B cell (primary cell): ENCODE data around the gene APOLD1. TPM values are rescaled to one million over a fixed set of nuclear protein-coding genes. Genes with fewer than 3 reads are reported as not detected.

Experiments used
- ATAC-seq: fragments of 200-7000 bp; cut with Tn5 transposase; one replicate; pipeline ENCODE4 v1.10.0; 2021; ENCODE audit warnings: low read depth, mild to moderate bottlenecking, moderate number of reproducible peaks, moderate library complexity
- CTCF ChIA-PET: fragments of 350-600 bp; sonication (Branson Sonifier 250); formaldehyde crosslinking; loops from one replicate; lab custom pipeline; 2021; ENCODE audit warnings: antibody characterized with exemption, inconsistent platforms; lab: Charles Lee
- POLR2A ChIA-PET: fragments of 350-600 bp; sonication (Branson Sonifier 250); formaldehyde crosslinking; loops from one replicate; lab custom pipeline; 2021; ENCODE audit warnings: antibody characterized with exemption; lab: Charles Lee
- DNase-seq: peaks from one replicate; pipeline ENCODE4 v3.0.0; 2013
- H2AFZ ChIP-seq: 2 replicates; pipeline ENCODE4 v1.6.1; 2012; ENCODE audit warnings: mild to moderate bottlenecking, low read depth, low read length; ENCODE audit not compliant: insufficient read depth, poor library complexity, severe bottlenecking
- H3K27ac ChIP-seq, 2 donors: 1 replicate in 1 of 2; 2 replicates in 1 of 2; pipeline ENCODE4 v1.5.1; 2012 to 2013; ENCODE audit warnings: low read length in 2 of 2, mild to moderate bottlenecking in 2 of 2, moderate library complexity in 1 of 2
- H3K27me3 ChIP-seq, 4 experiments: fragments of 200-600 bp in 1 of 4; sonication (generic) in 1 of 4; replicated peaks in 1 of 4; 1 replicate in 2 of 4; 2 replicates in 2 of 4; pipeline versions ENCODE4 v1.6.1 to v1.7.0; 2013 to 2016; ENCODE audit warnings: low read length in 3 of 4, mild to moderate bottlenecking in 2 of 4, mixed read lengths in 1 of 4, moderate library complexity in 1 of 4; ENCODE audit not compliant: insufficient read depth in 4 of 4, control insufficient read depth in 3 of 4; ENCODE audit errors: control extremely low read depth in 1 of 4
- H3K36me3 ChIP-seq, 2 experiments: replicated peaks in 1 of 2; 1 replicate in 1 of 2; 2 replicates in 1 of 2; pipeline versions ENCODE4 v1.6.1 to v1.7.1; 2013; ENCODE audit warnings: low read length in 1 of 2; ENCODE audit not compliant: insufficient read depth in 2 of 2, control insufficient read depth in 1 of 2; ENCODE audit errors: control extremely low read depth in 1 of 2, extremely low read depth in 1 of 2
- H3K4me1 ChIP-seq, 2 donors: fragments of 200-600 bp in 1 of 2; sonication (generic) in 1 of 2; 1 replicate in 1 of 2; 2 replicates in 1 of 2; pipeline versions ENCODE4 v1.5.1 to v1.6.1; 2013 to 2017; ENCODE audit warnings: low read length in 2 of 2; ENCODE audit not compliant: control insufficient read depth in 2 of 2, insufficient read depth in 2 of 2
- H3K4me2 ChIP-seq: replicated peaks from 2 replicates; pipeline ENCODE3; 2012; ENCODE audit warnings: mild to moderate bottlenecking, low read depth, low read length; ENCODE audit not compliant: poor library complexity, severe bottlenecking
- H3K4me3 ChIP-seq, 5 experiments: fragments of 200-600 bp in 1 of 5; sonication (generic) in 1 of 5; 1 replicate in 3 of 5; 2 replicates in 2 of 5; pipeline versions ENCODE4 v1.5.1 to v1.7.0; 2011 to 2016; ENCODE audit warnings: low read length in 4 of 5, mild to moderate bottlenecking in 4 of 5, low read depth in 2 of 5, control low read depth in 1 of 5, moderate library complexity in 1 of 5; ENCODE audit not compliant: insufficient read depth in 1 of 5; ENCODE audit errors: control extremely low read depth in 1 of 5, extremely low read depth in 1 of 5
- H3K79me2 ChIP-seq: fragments of 200-600 bp; sonication (generic); one replicate; pipeline ENCODE4 v1.6.0; 2016; ENCODE audit warnings: low read length; ENCODE audit not compliant: control insufficient read depth, insufficient read depth
- H3K9ac ChIP-seq: fragments of 200-600 bp; sonication (generic); 2 replicates; pipeline ENCODE4 v1.6.1; 2017; ENCODE audit warnings: mild to moderate bottlenecking, low read length, moderate library complexity
- H3K9me3 ChIP-seq, 3 donors: one replicate each; pipeline versions ENCODE4 v1.6.1 to v1.7.1; 2013; ENCODE audit warnings: low read length in 2 of 3; ENCODE audit not compliant: control insufficient read depth in 2 of 3, insufficient read depth in 1 of 3; ENCODE audit errors: control extremely low read depth in 1 of 3
- H4K20me1 ChIP-seq: 2 replicates; pipeline ENCODE4 v1.6.0; 2012; ENCODE audit warnings: mild to moderate bottlenecking, low read length; ENCODE audit not compliant: insufficient read depth, control insufficient read depth, poor library complexity, severe bottlenecking
- H3K27ac Mint-ChIP-seq: one replicate; pipeline ENCODE4 v1.8.0; 2021; ENCODE audit warnings: mixed read lengths
- H3K27me3 Mint-ChIP-seq: one replicate; pipeline ENCODE4 v1.8.0; 2021; ENCODE audit warnings: mixed read lengths
- H3K4me1 Mint-ChIP-seq: one replicate; pipeline ENCODE4 v1.8.0; 2021; ENCODE audit warnings: mixed read lengths
- H3K4me3 Mint-ChIP-seq: one replicate; pipeline ENCODE4 v1.8.0; 2021; ENCODE audit warnings: mixed read lengths
- H3K9me3 Mint-ChIP-seq: one replicate; pipeline ENCODE4 v1.8.0; 2022; ENCODE audit warnings: mixed read lengths; ENCODE audit not compliant: insufficient read depth
- CTCF ChIP-seq: fragments of 200-600 bp; IDR thresholded peaks from one replicate; pipeline ENCODE4 v1.8.0; 2022; ENCODE audit warnings: antibody characterized with exemption, mild to moderate bottlenecking
- EZH2 ChIP-seq: IDR thresholded peaks from 2 replicates; pipeline ENCODE4 v1.6.1; 2012; ENCODE audit warnings: borderline replicate concordance, low read depth, mild to moderate bottlenecking, moderate library complexity, low read length; ENCODE audit not compliant: insufficient read depth, poor library complexity, severe bottlenecking
- WGBS: methylation state at CpG from one replicate; pipeline ENCODE4 v1.1.5; 2013; ENCODE audit warnings: missing lambda C conversion rate; ENCODE audit not compliant: insufficient coverage; 5-methylcytosine and 5-hydroxymethylcytosine counted together
- intact Hi-C: fragments of 100-400 bp; cut with micrococcal nuclease; formaldehyde crosslinking; loops from one replicate; pipeline ENCODE4 v1.10.0; 2022
- polyA plus RNA-seq: library from polyadenylated mRNA; depleted of rRNA; stranded (reverse); fragments of >200 nt; gene quantifications from 2 replicates; pipeline ENCODE4 v1.2.3, GENCODE V29; 2012
- total RNA-seq, 2 donors: library from RNA; stranded (reverse); fragments of 120-200 nt in 1 of 2; gene quantifications; 1 replicate in 1 of 2; 2 replicates in 1 of 2; pipeline versions ENCODE4 v1.2.3 to v1.2.4, GENCODE V29; 2013 to 2022

APOLD1 gene
- total and polyA plus RNA-seq, 2 donors (not counting 1 experiment from before 2014, with no cell fraction given), result 1.5 to 4.7 TPM

GRCh38 chr12:12792421-12792820 is 7.0 kb downstream of the APOLD1 start:
- H3K9me3 ChIP-seq, result no peaks in the 10 kb centered on the region
- peaks cover 1% of the 10 kb centered on the region for H3K79me2 ChIP-seq
- Mint-ChIP-seq H3K27ac (no peak overlapping the region), H3K9me3 (no peaks in the 10 kb centered on the region), H3K4me3 (no peak overlapping the region), H3K27me3 (no peaks in the 10 kb centered on the region), H3K4me1 (peaks cover 13% of the 10 kb centered on the region)
- POLR2A ChIA-PET, result interaction anchor here (0.7 to 1.5 kb wide), 2 partner anchors 16 to 69 kb away, joined by 3 to 4 read pairs; no protein-coding TSS in a partner anchor
- DNase-seq (no peak), ATAC-seq (no peak)
- no CpG with 5 or more reads among the region's 6 CpGs for WGBS
- H3K27ac ChIP-seq, result no peak overlapping the region
- TF ChIP-seq CTCF (no peak), EZH2 (no peak)
- no peak overlapping the region for H2AFZ ChIP-seq
- H4K20me1 ChIP-seq, result no peaks in the 10 kb centered on the region
- no peak overlapping the region for H3K4me3 ChIP-seq
- H3K4me1 ChIP-seq, result peaks cover 8 to 14% of the 10 kb centered on the region in 2 donors
- no peak overlapping the region for H3K4me2 ChIP-seq
- no peak overlapping the region for H3K9ac ChIP-seq
- CTCF ChIA-PET, result interaction anchor here (0.7 to 2.8 kb wide), 9 partner anchors 8 to 420 kb away, joined by 3 to 14 read pairs (median 5); partner anchors contain the start of gene DDX47
- no peaks in the 10 kb centered on the region for H3K36me3 ChIP-seq
- intact Hi-C loops, result no loop called here
- no peaks in the 10 kb centered on the region for H3K27me3 ChIP-seq

GRCh38 chr12:12794686-12795085 is 9.2 kb downstream of the APOLD1 start:
- H3K4me1 ChIP-seq, result no peaks in the 10 kb centered on the region
- no peak overlapping the region for H3K9ac ChIP-seq
- H3K36me3 ChIP-seq, result no peaks in the 10 kb centered on the region
- Mint-ChIP-seq H3K27me3 (no peaks in the 10 kb centered on the region), H3K4me1 (no peaks in the 10 kb centered on the region), H3K27ac (no peak overlapping the region), H3K9me3 (no peaks in the 10 kb centered on the region), H3K4me3 (no peak overlapping the region)
- intact Hi-C loops, result no loop called here
- ATAC-seq, result no peak
- H3K79me2 ChIP-seq, result no peaks in the 10 kb centered on the region
- DNase-seq, result no peak
- no peak for TF ChIP-seq EZH2
- TF ChIP-seq CTCF, result no peak
- ChIA-PET CTCF (interaction anchor here (1.3 kb wide), 1 partner anchor 16 kb away, joined by 3 read pairs; no protein-coding TSS in a partner anchor), POLR2A (interaction anchor here (0.8 kb wide), 1 partner anchor 19 kb away, joined by 5 read pairs; the partner anchor contains the start of gene DDX47)
- no CpG with 5 or more reads among the region's 2 CpGs for WGBS
- H3K9me3 ChIP-seq, result no peaks in the 10 kb centered on the region
- H2AFZ ChIP-seq, result no peak overlapping the region
- H3K27ac ChIP-seq, result no peak overlapping the region
- H3K27me3 ChIP-seq, result no peaks in the 10 kb centered on the region
- no peak overlapping the region for H3K4me2 ChIP-seq
- H3K4me3 ChIP-seq, result no peak overlapping the region
- no peaks in the 10 kb centered on the region for H4K20me1 ChIP-seq
